ENCODE data around the gene JMJD7.

Gene JMJD7

GRCh38 chr15:41885321-41885720 is 57.4 kb downstream of the JMJD7 start:
- DNase-seq = no peak

DNA sequence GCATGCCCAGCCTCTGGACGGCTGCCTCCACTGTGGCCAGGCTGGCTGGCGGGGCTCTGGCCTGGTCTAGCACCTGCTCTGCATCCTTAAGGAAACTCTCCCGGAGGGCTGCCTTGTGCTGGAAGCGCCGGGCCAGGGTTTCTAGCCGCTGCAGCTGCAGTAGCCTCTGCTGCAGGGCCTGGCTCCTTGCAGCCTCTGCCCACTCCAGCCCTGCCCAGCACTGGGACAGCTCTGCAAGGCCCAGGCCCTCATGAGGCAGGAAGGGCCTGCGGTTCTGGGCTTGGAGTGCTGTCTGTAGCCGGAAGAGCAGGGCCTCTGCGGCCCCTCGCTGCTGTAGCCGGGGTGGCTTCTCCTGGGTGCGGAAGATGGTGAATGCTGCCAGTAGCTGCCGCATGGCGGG is 57.9 kb downstream of the JMJD7 start:
- no peak for DNase-seq

DNA sequence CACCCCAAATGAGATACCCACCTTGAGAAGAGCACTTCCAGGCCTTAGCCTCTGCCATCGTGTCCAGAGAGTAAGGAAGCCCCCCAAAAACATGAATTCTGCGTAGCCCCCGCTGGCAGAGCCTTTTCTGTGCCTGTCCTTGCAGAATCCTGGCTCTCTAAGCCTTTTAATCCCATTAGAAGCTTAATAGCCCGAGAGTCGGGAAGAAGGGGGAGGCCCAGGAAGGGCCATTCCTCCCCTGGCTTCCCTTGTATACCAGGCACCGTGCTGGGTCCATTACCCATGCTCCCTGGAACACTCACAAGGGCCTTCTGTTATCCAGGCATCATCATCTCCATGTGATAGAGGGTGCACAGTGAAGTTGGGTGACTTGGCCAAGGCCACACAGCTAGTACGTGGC is 58.8 kb downstream of the JMJD7 start:
- no peak for DNase-seq

- no peak for DNase-seq
Observed at GRCh38 chr15:41887161-41887560, 59.3 kb downstream of the JMJD7 start.

Data from T1000 (cell line).